ENCODE data around the gene DGKI.

The DGKI gene

DNA sequence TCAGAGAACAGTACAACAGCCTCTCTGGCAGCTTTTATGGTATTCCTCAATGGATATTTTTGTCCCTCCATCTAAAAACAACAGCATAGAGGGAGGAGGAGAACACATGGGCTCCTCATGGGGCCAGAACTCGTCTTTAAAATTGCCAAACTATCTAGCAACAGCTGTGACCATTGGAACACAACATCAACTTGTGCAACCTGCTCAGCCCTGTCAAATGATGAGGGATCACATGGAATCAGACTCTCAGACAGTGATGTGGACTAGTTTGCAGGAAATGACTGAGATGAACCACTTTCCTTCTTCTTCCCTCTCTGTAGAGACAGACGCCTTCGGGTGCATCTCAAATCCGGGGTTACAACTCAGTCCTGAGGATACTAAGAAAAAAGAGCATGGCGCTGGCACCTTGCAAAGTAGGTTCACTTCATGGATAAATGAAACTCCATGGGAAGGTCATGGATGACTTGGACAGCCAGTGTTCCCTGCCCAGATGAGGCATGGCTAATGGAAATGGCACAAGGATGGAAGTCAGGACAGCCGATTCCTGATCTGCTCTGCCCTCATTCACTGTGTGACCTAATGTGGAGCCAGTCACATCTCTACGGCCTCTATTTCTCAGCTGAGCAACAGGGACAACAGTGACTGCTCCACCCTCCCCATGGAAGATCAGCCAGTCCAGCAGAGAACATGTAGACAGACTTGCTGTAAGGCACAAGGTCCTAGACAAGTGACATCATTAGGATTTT is 24.6 kb upstream of the DGKI start:
- DNase-seq (ENCODE audit: low read depth), result no peak

DNA sequence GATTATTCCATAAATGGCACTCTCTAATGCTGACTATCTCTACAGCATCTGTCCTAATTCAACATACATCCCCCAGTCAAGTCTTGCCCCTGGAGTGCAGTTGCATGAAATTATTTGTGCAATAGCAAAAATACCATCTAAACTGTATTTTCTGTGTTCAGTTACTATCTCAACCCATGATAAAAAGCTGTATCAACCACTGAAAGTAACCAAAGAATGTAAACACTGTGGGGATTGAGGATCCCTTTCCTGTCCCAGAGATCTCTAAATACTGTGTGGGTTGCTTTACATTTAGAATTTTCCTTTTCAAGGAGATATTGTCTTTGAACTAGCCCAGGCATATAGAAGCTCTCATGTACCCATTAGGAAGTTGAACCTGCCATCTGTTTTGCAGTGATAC is 23.9 kb upstream of the DGKI start:
- DNase-seq (ENCODE audit: low read depth), result no peak

GRCh38 chr7:137870078-137870477 is 23.3 kb upstream of the DGKI start:
- no peak for DNase-seq (ENCODE audit: low read depth)

DNA sequence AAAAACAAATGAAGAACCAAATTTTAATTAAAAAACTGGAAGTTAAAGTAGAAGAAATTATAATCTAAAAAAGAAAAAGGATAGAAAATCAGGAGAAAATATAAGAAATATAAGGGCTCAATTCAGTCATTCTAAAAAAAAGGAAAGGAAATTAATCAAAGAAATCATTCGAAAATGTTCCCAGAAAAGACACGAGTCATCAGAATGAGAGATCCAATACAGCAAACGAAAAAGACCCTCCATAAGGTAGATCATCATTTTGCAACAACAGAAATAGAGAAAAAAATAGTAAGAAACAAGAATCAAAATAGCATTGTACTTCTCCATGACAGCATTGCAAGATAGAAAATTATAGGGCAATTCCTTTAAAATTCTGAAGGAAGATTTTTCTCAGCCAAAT is 22.5 kb upstream of the DGKI start:
- DNase-seq (ENCODE audit: low read depth), result no peak

- DNase-seq (ENCODE audit: low read depth), result no peak
Observed at GRCh38 chr7:137867289-137867688, 20.5 kb upstream of the DGKI start.

GRCh38 chr7:137865764-137866163 is 19.0 kb upstream of the DGKI start:
- DNase-seq (ENCODE audit: low read depth), result no peak

DNA sequence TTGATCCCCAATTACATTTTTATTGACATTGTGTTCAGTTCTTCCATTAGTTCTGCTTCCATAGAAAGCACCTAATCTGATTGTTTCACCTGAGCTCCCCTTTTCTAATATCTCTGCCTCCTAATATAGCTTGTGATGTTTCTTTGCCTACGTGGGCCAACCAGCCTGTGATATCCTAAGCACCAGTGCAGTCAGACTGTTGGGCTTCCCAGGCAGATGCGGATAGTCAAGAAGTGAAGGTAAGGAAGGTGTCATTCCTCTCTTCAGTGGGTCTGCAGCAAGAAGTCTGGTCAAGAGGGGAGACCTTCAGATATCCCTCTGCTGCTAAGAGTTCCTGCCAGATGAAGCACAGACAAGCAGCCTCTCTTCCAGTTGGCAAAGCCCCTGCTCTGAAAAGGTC is 16.2 kb upstream of the DGKI start:
- DNase-seq (ENCODE audit: low read depth), result no peak

DNA sequence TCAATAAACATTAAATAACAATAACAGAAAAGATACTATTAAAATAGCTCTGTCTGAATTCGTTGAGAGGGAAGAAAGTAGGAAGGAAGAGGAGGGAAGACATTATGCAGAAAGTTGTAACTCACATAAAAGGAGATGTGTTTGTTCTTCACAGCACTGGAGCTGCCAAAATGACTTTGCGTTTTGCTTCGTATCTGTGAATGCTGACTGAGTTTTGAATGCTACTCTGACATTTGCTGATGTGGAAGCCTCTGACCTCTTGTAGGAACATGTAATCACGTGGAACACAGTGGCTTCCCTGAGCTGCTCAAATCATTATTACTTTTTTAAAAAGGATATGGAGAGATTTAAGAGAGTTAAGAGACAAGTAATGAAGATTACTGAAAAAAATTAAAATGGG is 15.6 kb upstream of the DGKI start:
- DNase-seq (ENCODE audit: low read depth), result no peak

GRCh38 chr7:137860542-137860941 is 13.8 kb upstream of the DGKI start:
- no peak for DNase-seq (ENCODE audit: low read depth)

DNA sequence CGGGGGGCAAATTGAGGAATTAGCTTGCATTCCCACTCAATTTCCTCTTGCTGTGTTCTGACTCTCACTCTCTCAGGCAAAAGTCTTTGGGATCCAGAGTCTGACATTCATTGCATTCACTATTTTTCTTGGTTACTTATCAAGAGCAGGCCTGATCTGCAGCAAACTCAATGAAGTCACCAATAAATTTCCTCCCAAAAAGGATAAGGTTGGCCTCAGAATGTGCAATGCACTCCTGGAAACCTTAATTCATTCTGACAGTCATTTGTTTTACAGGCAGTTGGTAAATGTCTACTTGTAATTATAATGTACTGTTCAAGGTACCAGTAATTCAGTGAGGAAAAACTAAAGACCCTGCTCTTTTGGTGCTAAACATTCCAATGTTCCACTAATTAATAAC is 6.3 kb upstream of the DGKI start:
- DNase-seq (ENCODE audit: low read depth), result no peak

DNA sequence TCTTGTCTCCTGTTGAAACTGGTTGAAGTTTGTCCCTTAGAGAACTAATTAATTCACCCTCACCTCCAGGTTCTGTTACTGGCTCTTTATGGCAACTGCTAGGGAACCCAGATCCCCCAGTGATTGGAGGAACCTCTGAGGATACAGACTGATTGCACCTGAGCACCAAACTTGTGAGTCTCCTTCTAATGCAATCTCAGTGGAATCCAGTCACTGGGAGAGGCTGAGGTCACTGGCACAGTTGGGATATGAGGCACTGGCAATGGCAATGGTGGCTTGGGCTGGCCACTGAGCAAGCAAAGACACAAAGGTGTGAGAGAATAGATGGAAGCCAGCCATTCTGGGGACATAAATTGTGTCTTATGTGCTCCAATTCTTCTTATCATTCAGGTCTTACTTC is 5.3 kb upstream of the DGKI start:
- DNase-seq (ENCODE audit: low read depth), result no peak

- no peak for DNase-seq (ENCODE audit: low read depth)
Observed at GRCh38 chr7:137850972-137851945, 4.5 kb upstream of the DGKI start.

DNA sequence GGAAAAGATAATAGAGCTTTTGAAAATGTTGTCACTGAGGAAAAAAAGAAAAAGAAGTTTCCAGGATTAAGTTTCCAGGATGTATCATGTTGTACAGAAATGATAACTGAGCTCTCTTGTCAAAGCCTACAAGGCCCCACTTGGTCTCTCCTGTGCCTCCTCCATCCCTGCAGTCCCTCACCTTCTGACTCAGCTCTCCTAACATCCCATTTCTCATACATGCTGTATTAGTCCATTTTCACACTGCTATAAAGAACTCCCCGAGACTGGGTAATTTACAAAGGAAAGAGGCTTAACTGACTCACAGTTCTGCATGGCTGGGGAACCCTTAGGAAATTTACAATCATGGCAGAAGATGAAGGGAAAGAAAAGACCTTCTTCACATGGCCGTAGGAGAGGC is 3.8 kb upstream of the DGKI start:
- DNase-seq (ENCODE audit: low read depth), result no peak

GRCh38 chr7:137848095-137848494 is 1.3 kb upstream of the DGKI start:
- DNase-seq (ENCODE audit: low read depth), result no peak

GRCh38 chr7:137847568-137848050 is 835 bp upstream of the DGKI start:
- no peak for DNase-seq (ENCODE audit: low read depth)

- DNase-seq (ENCODE audit: low read depth), result no peak
Observed at GRCh38 chr7:137846549-137846826, 286 bp downstream of the DGKI start.

DNA sequence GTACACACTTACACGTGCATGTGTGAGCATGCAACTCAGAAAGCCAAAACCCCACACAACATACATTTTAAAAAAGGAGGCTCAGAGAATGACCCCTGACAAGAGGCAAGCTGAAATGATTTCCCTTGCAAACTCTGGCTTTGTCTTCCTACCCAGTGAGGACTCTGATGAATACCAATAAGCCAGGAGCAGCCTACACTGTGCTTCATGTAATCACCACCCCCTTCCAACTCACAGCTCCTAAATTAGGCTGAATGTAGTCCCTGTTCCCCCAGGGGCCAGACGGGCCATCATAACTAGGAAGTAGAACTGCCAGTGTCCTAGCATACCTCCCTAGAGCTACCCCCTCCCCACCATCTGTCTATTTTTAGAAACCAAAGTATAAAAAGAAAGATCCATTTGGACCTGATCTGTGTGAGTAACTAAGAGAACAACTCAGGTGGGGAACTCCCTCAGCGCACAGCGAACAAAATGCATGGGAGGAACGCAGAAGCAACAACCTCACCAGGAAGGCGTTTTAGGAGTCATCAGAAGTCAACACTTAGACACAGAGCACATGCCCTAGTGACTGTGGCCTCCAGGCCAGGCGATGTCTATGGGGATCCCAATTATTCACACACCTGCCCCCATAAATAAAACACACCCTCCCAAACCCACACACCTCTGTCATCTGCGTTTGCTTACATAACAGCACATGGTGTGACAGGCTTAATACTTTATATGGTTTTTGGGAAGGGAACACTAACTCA is 1.9 kb downstream of the DGKI start:
- no peak for DNase-seq (ENCODE audit: low read depth)

- DNase-seq (ENCODE audit: low read depth), result no peak
Observed at GRCh38 chr7:137839903-137840779, 6.6 kb downstream of the DGKI start.

- no peak for DNase-seq (ENCODE audit: low read depth)
Observed at GRCh38 chr7:137838706-137839315, 8.0 kb downstream of the DGKI start.

DNA sequence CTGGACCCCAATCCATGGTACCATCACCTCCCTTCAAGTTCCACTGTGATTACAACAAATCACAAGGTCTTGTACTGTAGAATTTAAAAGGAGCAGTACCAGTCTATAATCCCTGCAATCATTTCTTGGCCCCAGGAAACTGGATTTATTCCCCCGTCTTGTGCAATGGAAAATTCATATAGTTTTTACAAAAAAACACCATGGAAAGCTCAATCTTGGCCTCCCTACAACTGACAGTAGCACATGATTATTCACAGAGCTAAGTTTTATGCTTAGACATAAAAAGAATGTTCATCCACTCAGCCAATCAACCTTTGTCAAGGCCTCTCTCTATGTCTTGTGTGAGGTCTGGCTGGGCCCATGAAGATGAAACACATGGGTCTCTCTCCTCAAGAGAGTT is 10.2 kb downstream of the DGKI start:
- DNase-seq (ENCODE audit: low read depth), result no peak

DNA sequence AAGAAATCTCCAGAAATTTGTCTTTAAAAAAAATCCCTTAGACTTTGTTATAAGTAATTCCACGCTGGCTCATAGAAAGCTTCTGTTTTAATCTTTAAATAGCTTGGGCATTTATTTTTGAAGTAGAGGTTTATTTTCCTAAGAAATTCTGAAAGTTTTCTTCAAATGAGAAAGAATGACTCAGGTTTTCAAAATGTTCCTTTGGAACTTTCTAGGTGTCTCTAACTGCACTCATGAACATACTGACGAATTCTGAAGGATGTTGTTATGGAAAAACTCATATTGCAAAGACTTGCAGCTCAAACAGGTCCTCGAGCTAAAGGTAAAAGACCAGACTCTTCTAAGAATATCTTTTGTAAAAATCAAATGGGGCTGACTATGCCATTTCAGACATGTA is 10.7 kb downstream of the DGKI start:
- DNase-seq (ENCODE audit: low read depth), result no peak

All from stromal cell of bone marrow (primary cell).